GM21515 (cell line): Measurements from ENCODE around the gene PARD3B.

Source experiments
- ATAC-seq: cut with Tn5 transposase; IDR thresholded peaks from one replicate; pipeline ENCODE4 v1.9.1; 2021; ENCODE audit not compliant: unreplicated experiment

The PARD3B gene

DNA sequence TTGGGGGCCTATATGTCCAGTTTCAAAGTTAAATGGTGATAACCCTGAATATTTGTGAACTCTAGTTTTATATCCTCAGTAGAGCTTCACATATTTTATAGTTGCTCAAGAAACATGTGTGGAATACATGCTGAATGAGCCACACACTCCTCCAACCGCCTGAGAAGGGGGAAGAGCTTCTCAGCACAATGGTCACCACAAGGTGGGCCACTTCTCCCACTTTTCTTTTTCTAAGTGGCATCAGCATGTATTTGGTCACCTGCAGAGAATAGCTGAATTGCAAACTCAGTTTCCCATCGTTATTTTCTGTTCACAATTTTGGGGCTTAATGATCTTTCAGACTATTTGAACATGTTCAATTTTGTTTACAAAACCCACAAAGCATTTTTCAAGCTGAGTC lies 340.5 kb downstream of the PARD3B start:
- no peak for ATAC-seq

DNA sequence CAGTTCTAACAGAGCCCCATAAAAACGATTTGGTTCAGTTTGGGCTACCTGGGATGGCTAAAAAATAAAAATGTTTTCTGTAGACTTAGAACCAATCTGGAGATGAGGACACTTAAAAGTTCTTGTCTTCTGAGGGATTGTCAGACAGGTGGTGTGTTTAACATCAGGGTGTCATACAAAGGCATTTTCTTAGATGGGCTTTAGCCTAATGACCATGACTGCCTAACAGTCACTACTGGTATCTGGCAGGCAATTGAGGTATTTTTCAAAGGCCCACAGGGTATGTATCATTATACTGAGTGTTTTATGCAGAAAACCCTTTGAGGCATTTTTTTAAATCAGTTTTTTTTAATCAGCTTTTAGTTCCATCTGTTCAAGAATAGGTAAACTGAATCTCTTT lies 341.4 kb downstream of the PARD3B start:
- no peak for ATAC-seq

DNA sequence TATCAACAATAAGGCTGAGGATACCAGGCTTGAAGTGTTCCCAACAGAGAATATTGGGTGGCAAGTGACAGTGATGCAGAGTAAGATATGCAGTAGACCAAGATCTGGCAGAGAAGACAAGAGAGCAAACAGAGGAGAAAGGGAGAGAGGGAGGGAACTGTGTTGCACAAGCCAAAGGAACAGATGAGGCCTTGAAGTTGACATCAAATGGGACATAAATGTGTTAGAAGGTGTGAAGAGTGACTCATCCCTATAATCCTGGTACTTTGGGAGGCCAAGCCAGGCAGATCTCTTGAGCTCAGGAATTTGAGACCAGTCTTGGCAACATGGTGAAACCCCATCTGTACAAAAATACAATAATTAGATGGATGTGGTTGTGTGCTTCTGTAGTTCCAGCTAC lies 342.9 kb downstream of the PARD3B start:
- no peak for ATAC-seq

DNA sequence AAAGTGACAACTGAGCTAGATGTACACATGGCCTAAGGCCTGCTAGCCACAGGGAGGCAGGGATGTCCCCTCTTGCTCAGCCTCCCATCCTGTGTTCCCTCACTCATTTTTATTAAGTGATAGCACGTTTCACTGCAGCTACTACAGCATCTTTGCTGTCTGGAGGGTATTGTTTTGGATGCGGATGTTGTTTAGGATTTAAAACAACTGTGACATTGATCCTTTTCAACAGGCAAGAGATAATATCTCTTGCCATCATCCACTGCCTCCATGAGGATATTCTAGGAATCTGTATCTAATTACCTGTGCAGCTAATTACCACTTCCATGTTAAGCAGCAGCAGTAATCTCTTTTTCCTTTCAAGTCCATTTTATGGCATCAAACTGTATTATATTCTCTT lies 345.4 kb downstream of the PARD3B start:
- no peak for ATAC-seq

DNA sequence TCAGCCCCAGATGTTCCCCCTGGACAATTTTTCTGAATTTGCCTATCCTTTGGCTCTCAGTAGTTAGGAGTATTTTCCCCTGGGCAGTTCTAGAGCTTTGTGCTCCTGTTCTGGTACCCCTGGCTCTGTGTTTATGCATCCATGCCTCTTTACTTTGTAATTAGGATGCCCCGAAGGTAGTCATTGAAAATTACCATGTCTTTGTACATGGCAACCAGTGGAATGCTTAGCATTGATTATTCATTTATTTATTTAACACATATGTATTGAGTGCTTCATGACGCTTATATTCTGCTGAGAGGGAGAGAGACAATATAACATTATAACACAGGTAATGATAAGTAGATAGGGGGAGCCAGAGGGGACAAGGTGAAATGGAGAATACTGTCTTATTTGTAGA lies 346.5 kb downstream of the PARD3B start:
- ATAC-seq: no peak

DNA sequence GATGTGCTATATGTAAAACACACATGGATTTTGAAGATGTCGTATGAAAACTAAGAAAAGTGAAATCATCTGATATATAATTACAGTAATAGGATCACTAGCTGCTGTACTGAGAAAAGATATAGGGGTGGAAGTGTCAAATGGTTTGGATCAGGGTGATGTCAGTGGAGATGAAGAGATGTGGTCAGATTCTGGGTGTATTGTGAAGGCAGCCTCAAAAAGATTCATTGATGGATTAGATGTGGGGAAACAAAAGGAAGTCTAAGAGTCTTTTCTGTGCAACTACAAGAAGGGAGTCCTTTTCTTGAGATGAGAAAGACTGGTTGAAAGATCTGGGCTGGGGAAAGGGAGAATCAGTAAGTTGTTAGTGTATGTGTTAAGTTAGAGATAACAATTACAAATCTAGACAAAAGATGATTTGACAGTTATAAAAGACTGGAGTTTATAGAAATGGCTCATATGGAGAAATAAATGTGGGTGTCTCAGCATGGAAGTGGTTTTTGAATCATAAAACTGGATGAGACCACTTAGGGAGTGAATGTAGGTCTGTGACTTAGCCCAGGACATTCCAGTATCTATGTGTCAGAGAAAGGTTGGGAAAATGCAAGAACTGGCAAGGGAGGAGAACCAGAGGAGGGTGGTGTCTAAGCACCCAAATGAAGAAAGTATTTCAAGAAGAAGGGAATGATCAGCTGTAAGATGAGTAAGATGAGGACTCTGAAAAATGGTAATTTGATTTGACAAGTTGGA lies 347.4 kb downstream of the PARD3B start:
- ATAC-seq: no peak

DNA sequence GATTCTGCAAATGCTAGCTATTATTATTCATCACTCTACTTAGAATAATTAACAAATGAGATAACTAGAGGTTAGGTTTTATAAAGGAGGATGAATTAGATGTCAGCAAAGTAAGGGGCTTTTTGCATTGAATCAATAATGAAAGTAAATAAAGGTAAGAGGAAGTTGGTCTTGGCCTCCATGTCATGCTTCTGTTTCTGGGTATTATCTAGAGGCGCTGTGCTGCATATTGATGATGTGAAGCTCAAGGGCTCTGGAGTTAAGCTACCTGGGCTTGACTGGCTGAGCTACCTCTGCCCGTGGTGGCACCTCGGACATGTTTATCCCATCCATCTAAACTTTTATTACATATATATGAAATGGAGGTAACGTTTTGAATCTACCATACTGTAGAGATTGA lies 350.9 kb downstream of the PARD3B start:
- no peak for ATAC-seq

DNA sequence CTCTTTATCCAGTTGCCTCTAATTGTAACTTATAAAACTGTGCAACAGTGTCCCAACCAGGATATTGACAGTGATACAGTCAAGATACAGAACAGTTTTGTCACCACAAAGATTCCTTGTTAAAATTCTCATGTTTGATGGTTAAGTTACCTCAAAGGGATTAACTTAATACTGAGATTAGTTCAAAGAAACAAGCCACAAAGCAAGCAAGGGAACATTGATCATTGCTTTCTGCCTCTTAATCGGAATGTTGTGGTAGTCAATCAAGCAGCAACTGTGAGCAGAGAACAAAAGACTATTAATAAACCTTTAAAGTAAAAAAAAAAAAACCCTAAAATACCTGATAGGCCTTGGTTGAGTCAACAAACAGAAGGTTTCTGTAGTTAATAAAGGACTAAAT lies 352.3 kb downstream of the PARD3B start:
- ATAC-seq: no peak

DNA sequence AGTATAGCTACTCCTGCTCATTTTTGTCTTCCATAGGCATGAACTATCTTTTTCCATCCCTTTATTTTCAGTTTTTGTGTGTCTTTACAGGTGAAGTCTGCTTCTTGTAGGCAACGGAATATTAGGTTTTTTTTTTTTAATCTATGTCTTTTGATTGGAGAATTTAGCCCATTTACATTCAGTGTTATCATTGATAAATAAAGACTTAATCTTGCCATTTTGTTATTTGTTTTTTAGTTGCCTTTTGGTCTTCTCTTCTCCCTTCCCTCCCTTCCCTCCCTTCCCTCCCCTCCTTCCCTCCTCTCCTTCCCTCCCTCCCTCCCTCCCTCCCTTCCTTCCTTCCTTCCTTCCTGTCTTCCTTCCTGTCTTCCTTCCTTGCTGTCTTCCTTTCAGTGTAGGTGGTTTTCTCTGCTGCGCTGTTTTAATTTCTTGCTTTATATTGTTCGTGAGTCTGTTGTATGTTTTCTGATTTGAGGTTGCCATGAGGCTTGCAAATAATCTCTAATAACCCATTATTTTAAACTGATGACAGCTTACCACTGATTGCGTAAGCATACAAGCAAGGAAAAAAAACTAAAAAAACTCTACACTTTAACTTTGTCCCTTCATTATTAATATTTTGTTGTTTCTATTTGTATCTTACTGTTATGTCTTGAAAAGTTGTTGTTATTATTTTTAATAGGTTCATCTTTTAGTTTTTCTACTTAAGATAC lies 353.8 kb downstream of the PARD3B start:
- ATAC-seq: no peak

DNA sequence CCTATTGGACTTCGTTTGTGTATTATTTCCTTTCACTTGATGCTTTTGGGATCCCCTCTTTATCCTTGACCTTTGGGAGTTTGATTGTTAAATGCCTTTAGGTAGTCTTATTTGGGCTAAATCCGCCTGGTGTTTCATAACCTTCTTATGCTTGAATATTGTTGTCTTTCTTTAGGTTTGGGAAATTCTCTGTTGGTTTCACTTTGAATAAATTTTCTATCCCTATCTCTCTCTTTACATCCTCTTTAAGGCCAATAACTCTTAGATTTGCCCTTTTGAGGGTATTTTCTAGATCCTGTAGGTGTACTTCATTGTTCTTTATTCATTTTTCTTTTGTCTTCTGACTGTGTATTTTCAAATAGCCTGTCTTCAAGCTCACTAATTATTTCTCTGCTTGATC lies 354.7 kb downstream of the PARD3B start:
- ATAC-seq: no peak

DNA sequence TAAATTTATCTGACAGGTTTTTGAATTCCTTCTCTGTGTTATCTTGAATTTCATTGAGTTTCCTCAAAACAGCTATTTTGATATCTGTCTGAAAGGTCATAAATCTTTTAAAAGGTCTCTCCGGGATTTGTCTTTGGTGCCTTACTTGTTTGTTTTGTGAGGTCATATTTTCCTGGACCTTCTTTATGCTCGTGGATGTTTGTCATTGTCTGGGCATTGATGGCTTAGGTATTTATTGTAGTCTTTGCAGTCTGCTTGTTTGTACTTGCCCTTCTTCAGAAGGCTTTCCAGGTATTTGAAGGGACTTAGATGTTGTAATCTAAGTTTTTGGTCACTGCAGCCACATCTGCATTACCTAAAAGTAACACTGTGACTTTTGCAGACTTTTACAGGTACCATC lies 355.2 kb downstream of the PARD3B start:
- no peak for ATAC-seq

DNA sequence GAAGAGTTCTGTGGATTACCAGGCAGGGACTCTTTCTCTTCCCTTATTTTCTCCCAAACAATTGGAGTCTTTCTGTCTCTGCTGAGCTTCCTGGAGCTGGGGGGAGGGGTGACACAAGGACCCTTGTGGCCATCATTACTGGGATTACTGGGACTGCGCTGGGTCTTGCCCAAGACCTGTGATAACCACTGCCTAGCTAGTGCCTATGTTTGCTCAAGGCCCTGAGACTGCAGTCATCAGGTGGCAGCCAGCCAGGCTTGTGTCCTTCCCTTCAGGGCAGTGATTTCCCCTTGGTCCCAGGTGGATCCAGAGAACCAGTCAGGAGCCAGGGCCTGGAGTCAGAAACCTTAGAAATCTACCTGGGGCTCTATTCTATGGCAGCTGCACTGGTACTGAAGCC lies 355.6 kb downstream of the PARD3B start:
- ATAC-seq: no peak

DNA sequence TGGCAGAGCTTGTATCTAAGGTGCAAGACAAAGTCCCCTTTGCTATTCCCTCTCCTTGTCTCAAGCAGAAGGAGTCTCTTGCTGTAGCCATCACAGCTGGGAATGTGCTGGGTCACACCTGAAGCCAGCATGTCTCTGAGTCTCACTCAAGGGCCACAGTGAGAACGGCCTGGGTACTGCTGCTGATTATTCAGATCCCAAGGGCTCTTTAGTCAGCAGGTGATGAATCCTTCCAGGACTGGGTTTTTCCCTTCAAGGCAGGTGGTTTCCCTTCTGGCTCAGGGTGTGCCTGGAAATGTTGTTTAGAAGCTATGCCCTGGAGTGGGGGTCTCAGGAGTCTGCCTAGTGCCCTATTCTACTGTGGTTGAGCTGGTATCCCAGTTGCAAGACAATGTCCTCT lies 356.3 kb downstream of the PARD3B start:
- ATAC-seq: no peak

DNA sequence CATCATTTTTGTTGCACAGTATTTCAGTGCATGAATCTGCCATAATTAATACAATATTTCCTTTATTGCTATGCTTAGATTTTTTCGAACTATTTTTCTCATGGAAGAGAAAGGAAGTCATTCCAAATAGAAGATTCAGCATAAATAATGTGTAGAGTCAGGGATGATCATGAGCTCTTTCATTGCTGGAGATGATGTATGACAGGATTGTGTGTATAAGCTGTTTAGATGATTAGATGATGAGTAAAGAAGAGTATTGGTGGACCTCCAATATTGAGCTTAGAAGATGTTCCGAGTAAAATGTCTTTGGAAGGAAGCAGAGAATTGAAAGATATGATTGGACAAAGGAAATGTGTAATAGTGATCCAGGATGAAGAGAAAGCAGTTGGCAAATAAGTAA lies 364.5 kb downstream of the PARD3B start:
- ATAC-seq: no peak

DNA sequence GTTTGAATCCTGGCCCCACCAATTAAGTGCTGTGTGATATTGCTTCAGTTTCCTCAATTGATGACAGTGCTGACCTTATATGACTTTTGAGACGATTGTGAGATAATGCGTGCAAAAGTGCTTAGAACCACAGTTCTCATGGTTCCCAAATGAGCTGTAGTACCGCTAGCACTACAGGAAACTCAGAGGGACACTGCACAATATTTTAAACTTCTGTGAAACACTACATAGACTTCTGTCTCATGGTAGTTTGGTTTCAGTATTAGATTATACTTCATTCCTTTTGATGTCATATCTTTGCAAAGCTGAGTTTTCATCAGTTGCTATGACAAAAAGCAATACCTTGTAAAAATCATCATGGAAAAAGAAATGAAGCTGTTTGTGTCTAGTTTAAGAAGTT lies 368.0 kb downstream of the PARD3B start:
- no peak for ATAC-seq

DNA sequence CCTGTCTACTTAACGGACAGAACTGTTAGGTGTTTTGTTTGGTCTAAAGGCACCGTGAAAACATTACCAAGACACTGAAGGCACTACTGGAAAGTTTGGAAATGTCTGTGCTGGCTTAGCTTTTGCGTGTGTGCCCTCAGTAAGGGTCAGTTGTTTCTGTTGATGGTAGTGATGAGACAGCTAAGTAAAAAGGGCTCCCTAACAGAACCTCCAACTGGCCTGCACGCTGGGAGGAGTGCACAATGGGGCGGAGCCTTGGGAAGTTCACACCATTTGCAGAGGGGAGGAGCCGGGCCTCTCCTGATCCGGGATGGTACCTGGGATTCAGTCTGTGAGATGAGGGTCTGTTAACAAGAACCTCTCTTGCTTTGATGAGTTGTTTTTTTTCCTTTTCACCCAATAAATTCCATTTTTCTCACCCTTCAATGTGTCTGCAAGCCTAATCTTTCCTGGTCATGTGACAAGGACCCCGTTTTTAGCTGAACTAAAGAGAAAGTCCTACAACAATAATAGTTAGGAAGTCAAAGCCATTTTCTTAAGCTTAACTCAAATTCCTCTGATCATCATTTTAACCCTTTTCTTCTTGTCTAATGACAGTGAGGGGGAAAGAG lies 368.7 kb downstream of the PARD3B start:
- no peak for ATAC-seq

DNA sequence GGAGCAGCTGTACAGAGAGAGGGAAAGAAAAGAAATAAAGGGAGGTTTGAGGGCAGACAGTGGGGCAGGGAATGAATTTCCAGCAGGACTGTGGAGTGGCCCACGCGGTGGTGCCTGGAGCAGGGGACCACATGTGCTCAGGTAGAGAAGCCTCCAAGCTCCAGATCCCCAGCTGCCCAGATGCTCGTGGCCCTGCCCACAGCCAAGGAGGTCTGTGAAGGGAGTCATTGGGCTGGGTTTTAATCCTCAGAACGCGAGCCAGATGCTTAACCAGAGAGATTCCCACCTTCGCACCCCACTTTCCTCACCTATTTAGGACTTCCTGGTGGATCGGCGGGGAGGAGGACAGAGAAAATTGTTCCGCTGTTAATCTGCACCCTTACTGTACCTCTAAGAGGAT lies 369.4 kb downstream of the PARD3B start:
- ATAC-seq: no peak

DNA sequence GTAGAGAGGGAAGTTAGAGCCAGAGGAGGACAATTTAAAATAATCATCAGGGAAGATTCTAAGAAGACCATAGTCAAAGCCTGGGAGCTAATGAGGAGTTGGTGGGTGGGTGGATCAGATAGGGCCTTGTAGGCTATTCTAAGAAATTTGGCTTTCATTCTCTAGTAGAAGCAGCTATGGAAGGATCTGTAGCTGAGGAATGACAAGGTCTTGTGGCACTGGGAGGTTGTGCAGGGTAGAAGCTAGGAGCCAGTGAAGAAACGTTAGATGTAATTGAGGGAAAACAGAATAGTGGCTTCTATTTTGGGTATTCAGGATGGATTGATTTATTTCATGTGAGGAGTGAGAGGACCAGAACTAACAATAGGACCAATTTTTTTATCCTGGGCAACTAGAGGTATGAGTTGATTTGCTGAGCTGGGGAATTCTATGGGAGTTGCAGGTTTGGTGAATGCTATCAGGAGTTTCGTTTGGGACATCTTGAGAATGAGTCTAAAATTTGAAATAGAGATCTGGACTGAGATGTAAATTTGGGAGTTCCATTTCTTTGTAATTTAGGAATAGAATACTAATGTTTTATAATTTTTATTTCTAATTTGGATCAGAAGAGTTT lies 371.9 kb downstream of the PARD3B start:
- no peak for ATAC-seq

DNA sequence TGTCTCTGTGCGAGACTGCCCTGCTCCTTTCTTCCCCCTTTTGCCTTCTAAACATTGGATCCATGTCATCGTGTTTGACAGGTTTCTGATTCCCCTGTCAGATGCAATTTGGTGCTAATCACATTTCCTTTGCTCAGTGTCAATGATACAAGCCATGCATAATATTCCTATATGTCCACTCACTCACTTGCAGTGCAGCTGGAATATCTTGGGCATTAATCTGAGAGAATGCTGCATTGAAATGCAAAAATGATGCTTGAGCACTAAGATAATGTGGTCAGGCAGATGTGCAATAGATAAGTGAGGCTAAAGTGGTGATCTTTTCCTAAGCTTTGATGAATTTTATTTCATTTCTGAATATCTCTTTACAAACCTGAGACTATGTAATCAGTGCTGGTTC lies 375.5 kb downstream of the PARD3B start:
- no peak for ATAC-seq

DNA sequence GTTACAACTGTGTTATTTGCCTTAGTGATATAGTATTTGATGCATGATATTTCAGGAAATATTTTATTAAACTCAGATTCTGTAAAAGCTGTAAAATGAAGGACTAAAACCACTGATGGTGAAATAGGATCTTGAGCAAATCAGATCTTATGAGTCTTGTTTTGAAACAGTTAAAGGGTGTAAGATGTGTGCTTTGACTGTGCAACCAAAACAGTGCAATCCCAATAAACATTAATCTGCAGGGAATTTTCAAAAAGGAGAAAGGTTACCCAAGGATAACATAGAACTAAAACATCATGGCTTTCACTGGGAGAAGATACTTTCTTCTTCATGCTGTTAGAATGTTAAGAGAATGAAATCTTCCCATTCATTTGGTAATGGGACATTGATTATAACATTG lies 378.7 kb downstream of the PARD3B start:
- no peak for ATAC-seq

DNA sequence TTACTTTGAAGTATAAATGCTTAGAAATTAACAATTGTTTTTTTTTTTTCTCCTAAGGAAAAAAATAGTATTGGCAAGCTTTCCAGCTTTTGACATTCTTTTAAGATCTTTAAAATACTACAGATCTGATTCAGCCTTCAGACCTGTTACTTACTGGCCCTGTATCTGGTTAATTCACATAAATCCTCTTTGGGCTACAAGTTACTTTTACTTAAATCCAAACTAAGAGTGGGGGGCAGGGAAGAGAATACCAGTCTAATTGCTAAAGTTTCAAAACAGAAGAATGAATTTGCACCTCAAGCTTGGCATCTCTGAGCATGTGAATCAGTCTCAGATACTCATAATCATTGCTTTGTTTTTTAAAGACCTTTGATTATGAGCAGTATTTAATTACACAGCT lies 386.3 kb downstream of the PARD3B start:
- no peak for ATAC-seq
